HepG2 (cell line): Measurements from ENCODE around the gene RASAL3.

ENCODE experiments used
- ATF2 ChIP-seq: sonication (generic); formaldehyde crosslinking; IDR thresholded peaks from 2 replicates; pipeline ENCODE4 v1.4.0; 2020; ENCODE audit warnings: missing genetic modification reagents
- CBX2 ChIP-seq, 2 experiments: fragments of 200-600 bp in 1 of 2; sonication (generic); formaldehyde crosslinking in 1 of 2; IDR thresholded peaks; 2 replicates each; pipeline versions ENCODE4 v1.7.0 to v1.8.1; 2018 to 2022; ENCODE audit warnings: low read depth in 2 of 2, low read length in 1 of 2, mild to moderate bottlenecking in 1 of 2, missing genetic modification reagents in 1 of 2
- CTCF ChIP-seq: sonication (generic); formaldehyde crosslinking; IDR thresholded peaks from 2 replicates; pipeline ENCODE4 v1.5.0; 2020; ENCODE audit warnings: mild to moderate bottlenecking, missing genetic modification reagents, moderate library complexity
- FOXA1 ChIP-seq, 2 experiments: fragments of 450-650 bp in 1 of 2; sonication (generic) in 1 of 2; formaldehyde crosslinking in 1 of 2; IDR thresholded peaks; 2 replicates each; pipeline versions ENCODE4 v1.4.0 to v1.6.1; 2016 to 2020; ENCODE audit warnings: missing genetic modification reagents in 1 of 2
- FOXK2 ChIP-seq: fragments of 450-650 bp; IDR thresholded peaks from 2 replicates; pipeline ENCODE4 v1.6.1; 2016
- GABPA ChIP-seq, 2 experiments: IDR thresholded peaks; 2 replicates each; pipeline ENCODE4 v1.6.1; 2011 to 2016; ENCODE audit warnings: low read depth in 2 of 2, low read length in 1 of 2, missing biosample characterization in 1 of 2, missing genetic modification characterization in 1 of 2
- KDM5A ChIP-seq: fragments of 200-600 bp; sonication (generic); IDR thresholded peaks from 2 replicates; pipeline ENCODE4 v1.7.0; 2018; ENCODE audit warnings: antibody characterized with exemption, mild to moderate bottlenecking, low read length, borderline replicate concordance
- MAX ChIP-seq: IDR thresholded peaks from 2 replicates; pipeline ENCODE4 v1.6.1; 2012; ENCODE audit warnings: inconsistent platforms
- NFATC3 ChIP-seq: sonication (generic); formaldehyde crosslinking; IDR thresholded peaks from 2 replicates; pipeline ENCODE4 v1.5.1; 2020; ENCODE audit warnings: mild to moderate bottlenecking, missing genetic modification reagents
- ZNF12 ChIP-seq: sonication (generic); formaldehyde crosslinking; IDR thresholded peaks from 2 replicates; pipeline ENCODE4 v1.5.0; 2020; ENCODE audit warnings: missing genetic modification reagents
- ZNF260 ChIP-seq: sonication (generic); formaldehyde crosslinking; IDR thresholded peaks from 2 replicates; pipeline ENCODE4 v1.4.0; 2020; ENCODE audit warnings: missing genetic modification reagents, low read depth, mild to moderate bottlenecking, borderline replicate concordance
- ZNF768 ChIP-seq: sonication (generic); formaldehyde crosslinking; IDR thresholded peaks from 2 replicates; pipeline ENCODE4 v1.4.0; 2020; ENCODE audit warnings: missing genetic modification reagents
- ZNF780A ChIP-seq: sonication (generic); formaldehyde crosslinking; IDR thresholded peaks from 2 replicates; pipeline ENCODE4 v1.8.0; 2022; ENCODE audit warnings: mild to moderate bottlenecking, missing genetic modification reagents, moderate library complexity
- ZZZ3 ChIP-seq: sonication (generic); formaldehyde crosslinking; IDR thresholded peaks from 2 replicates; pipeline ENCODE4 v1.4.0; 2020; ENCODE audit warnings: missing genetic modification reagents, mild to moderate bottlenecking, borderline replicate concordance

- TF ChIP-seq ZZZ3 (CRISPR knock-in tag) (no peak), ZNF780A (CRISPR knock-in tag) (no peak), ATF2 (CRISPR knock-in tag) (no peak), FOXA1 (IDR thresholded peaks at IDR 0.05) (no peak), FOXA1 (CRISPR knock-in tag; IDR thresholded peaks at IDR 0.05) (no peak), ZNF260 (CRISPR knock-in tag) (no peak), GABPA (IDR thresholded peaks at IDR 0.05; ENCODE audit: low read depth, low read length) (no peak), GABPA (CRISPR knock-in tag; IDR thresholded peaks at IDR 0.05; ENCODE audit: low read depth) (no peak), MAX (no peak), FOXK2 (no peak), ZNF12 (CRISPR knock-in tag) (no peak), CBX2 (IDR thresholded peaks at IDR 0.05; ENCODE audit: low read depth, low read length) (no peak), CBX2 (CRISPR knock-in tag; IDR thresholded peaks at IDR 0.05; ENCODE audit: low read depth) (no peak), CTCF (CRISPR knock-in tag) (no peak), ZNF768 (CRISPR knock-in tag) (no peak), NFATC3 (CRISPR knock-in tag) (no peak), KDM5A (no peak)
Observed at GRCh38 chr19:15443838-15444237, 20.5 kb downstream of the RASAL3 start.
